Transverse colon (tissue), 4 donors: ENCODE results near the gene RBM20. TPM values are rescaled to one million over a fixed set of nuclear protein-coding genes. Genes with fewer than 3 reads are reported as not detected.
"Not testable (repeated sequence)": the region's sequence is repeated elsewhere in the genome, so short reads cannot be mapped to it uniquely, and the experiment has no call there.

ENCODE experiments used
- DNase-seq: peaks from one replicate; pipeline ENCODE4 v3.0.0-alpha.2; 2019
- H3K27ac ChIP-seq, 4 donors: fragments of 200-600 bp; sonication (generic); 2 replicates each; pipeline ENCODE4 v1.5.1; 2016 to 2018; ENCODE audit warnings: inconsistent platforms in 4 of 4
- H3K27me3 ChIP-seq: fragments of 200-600 bp; sonication (generic); 2 replicates; pipeline ENCODE4 v1.5.1; 2017; ENCODE audit warnings: inconsistent platforms
- H3K36me3 ChIP-seq, 4 donors: fragments of 200-600 bp; sonication (generic); 2 replicates each; pipeline ENCODE4 v1.5.1; 2017 to 2019; ENCODE audit warnings: inconsistent platforms in 4 of 4
- H3K4me1 ChIP-seq, 4 donors: fragments of 200-600 bp; sonication (generic); 2 replicates each; pipeline ENCODE4 v1.5.1; 2017 to 2020; ENCODE audit warnings: inconsistent platforms in 4 of 4
- H3K4me3 ChIP-seq, 4 donors: fragments of 200-600 bp; sonication (generic); 1 replicate in 1 of 4; 2 replicates in 3 of 4; pipeline versions ENCODE4 v1.5.1 to v1.6.1; 2017 to 2019; ENCODE audit warnings: inconsistent platforms in 4 of 4
- H3K9me3 ChIP-seq, 2 donors: fragments of 200-600 bp; sonication (generic); 2 replicates each; pipeline ENCODE4 v1.5.1; 2017 to 2019; ENCODE audit warnings: inconsistent platforms in 2 of 2
- CTCF ChIP-seq, 5 experiments: fragments of 200-600 bp in 3 of 5; fragments of 450-650 bp in 2 of 5; sonication (generic) in 3 of 5; IDR thresholded peaks; 1 replicate in 2 of 5; 2 replicates in 3 of 5; pipeline ENCODE4 v1.5.1; 2016 to 2017; ENCODE audit warnings: antibody characterized with exemption in 5 of 5, inconsistent platforms in 3 of 5, mild to moderate bottlenecking in 2 of 5, moderate library complexity in 1 of 5
- EP300 ChIP-seq: sonication (generic); formaldehyde crosslinking; IDR thresholded peaks from one replicate; pipeline ENCODE4 v1.6.1; 2017; ENCODE audit warnings: antibody characterized with exemption, low read depth
- POLR2A ChIP-seq: fragments of 450-650 bp; IDR thresholded peaks from one replicate; pipeline ENCODE4 v1.6.1; 2016; ENCODE audit warnings: antibody characterized with exemption, mild to moderate bottlenecking, moderate library complexity
- POLR2AphosphoS5 ChIP-seq, 3 donors: sonication (generic); formaldehyde crosslinking; IDR thresholded peaks; one replicate each; pipeline ENCODE4 v1.6.1; 2016; ENCODE audit warnings: antibody characterized with exemption in 3 of 3
- WGBS, 2 donors: methylation state at CpG; one replicate each; pipeline ENCODE4 v1.1.5; 2018; ENCODE audit warnings: low coverage in 1 of 2; 5-methylcytosine and 5-hydroxymethylcytosine counted together
- in situ Hi-C, 4 donors: fragments of 200-750 bp; cut with MboI; loops; one replicate each; pipeline versions ENCODE4 v1.15.0 to v1.15.1; 2017; ENCODE audit warnings: low sequenced_read_pairs in 3 of 4, low pct_ligation_motif_present in 1 of 4, low pct_unique_long_range_greater_than_20kb in 1 of 4
- intact Hi-C: fragments of 100-400 bp; cut with DNase I; formaldehyde crosslinking; loops from one replicate; pipeline ENCODE4 v1.15.1; 2023; ENCODE audit warnings: low total_unique reads
- total RNA-seq, 4 donors: library from RNA; depleted of rRNA; stranded (reverse); fragments of >200 nt; gene quantifications; one replicate each; pipeline ENCODE4 v1.1.0, GENCODE V29; 2016

RBM20 gene
- total RNA-seq, 4 donors from 2014 or later, result 1.2 to 10.5 (median 2.9) TPM

DNA sequence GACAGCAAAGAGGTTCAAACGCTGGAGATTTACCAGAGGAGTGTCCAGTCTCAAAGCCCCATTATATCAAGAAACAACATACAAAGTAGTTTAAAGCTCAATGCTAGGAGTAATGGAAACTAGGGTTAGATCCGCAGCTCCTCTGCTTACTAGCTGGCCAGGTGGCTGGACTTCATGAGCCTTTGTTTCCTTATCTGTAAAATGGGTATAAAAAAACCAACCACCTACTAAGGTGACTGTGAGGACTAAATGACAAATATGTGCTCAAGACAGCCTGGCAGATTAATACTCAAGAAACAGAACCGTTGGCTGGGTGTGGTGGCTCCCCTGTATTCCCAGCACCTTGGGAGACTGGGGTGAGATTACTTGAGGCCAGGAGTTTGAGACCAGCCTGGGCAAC, 5.8 kb upstream of the RBM20 start:
- Histone ChIP-seq H3K36me3 (no peaks in the 10 kb centered on the region), H3K27ac (peak overlapping the region in 1 of 4 donors; percentile 48), H3K27me3 (peaks cover 38% of the 10 kb centered on the region), H3K9me3 (no peaks in the 10 kb centered on the region), H3K4me1 (peaks cover 4 to 10% (median 5%) of the 10 kb centered on the region in 4 donors), H3K4me3 (no peak overlapping the region)
- TF ChIP-seq CTCF (IDR thresholded peaks at IDR 0.05), result no peak
- TF ChIP-seq POLR2AphosphoS5 (IDR thresholded peaks at IDR 0.05), result no peak
- no peak for TF ChIP-seq EP300
- TF ChIP-seq POLR2A, result no peak
- intact Hi-C loops, result no loop called here
- WGBS, 2 donors, result 68 to 82% methylated on average over 3 of the region's 3 CpGs
- DNase-seq, result no peak
- in situ Hi-C loops, result no loop called here

- Histone ChIP-seq H3K4me1 (peaks cover 8 to 17% (median 11%) of the 10 kb centered on the region in 4 donors), H3K27me3 (peaks cover 45% of the 10 kb centered on the region)
- H3K4me3 ChIP-seq, in situ Hi-C loops, H3K9me3 ChIP-seq, intact Hi-C loops, H3K27ac ChIP-seq, DNase-seq, H3K36me3 ChIP-seq: not testable (repeated sequence)
- 90 to 94% methylated on average over 6 of the region's 6 CpGs for WGBS, 2 donors
These were observed 5.1 kb upstream of the RBM20 start for GRCh38 chr10:110639046-110639445.

- H3K4me3 ChIP-seq, DNase-seq, H3K9me3 ChIP-seq, H3K27ac ChIP-seq, in situ Hi-C loops, H3K36me3 ChIP-seq, intact Hi-C loops: not testable (repeated sequence)
- Histone ChIP-seq H3K4me1 (peaks cover 8 to 24% (median 18%) of the 10 kb centered on the region in 4 donors), H3K27me3 (peaks cover 53% of the 10 kb centered on the region)
- 90% methylated on average over 6 of the region's 6 CpGs; no CpG with 5 or more reads in 1 of the 2 donors for WGBS, 2 donors
These were observed 4.3 kb upstream of the RBM20 start for GRCh38 chr10:110639858-110640257.

GRCh38 chr10:110641256-110641655, 2.9 kb upstream of the RBM20 start:
- 11 to 17% methylated on average over 3 to 5 of the region's 5 CpGs for WGBS, 2 donors
- DNase-seq, result peak; percentile 20
- H3K4me1 ChIP-seq, result peaks cover 8 to 24% (median 18%) of the 10 kb centered on the region in 4 donors

GRCh38 chr10:110642204-110643034, 1.7 kb upstream of the RBM20 start:
- peak overlapping the region in 1 of 4 donors; percentile 72 for H3K27ac ChIP-seq
- no peak for DNase-seq
- peaks cover 76% of the 10 kb centered on the region for H3K27me3 ChIP-seq
- in situ Hi-C loops (no loop called here), intact Hi-C loops (no loop called here)
- H3K36me3 ChIP-seq, result no peaks in the 10 kb centered on the region
- no peak overlapping the region for H3K4me3 ChIP-seq
- 41 to 45% methylated on average over 9 to 14 of the region's 14 CpGs for WGBS, 2 donors
- H3K4me1 ChIP-seq, result peaks cover 8 to 24% (median 18%) of the 10 kb centered on the region in 4 donors
- H3K9me3 ChIP-seq, result no peaks in the 10 kb centered on the region
- TF ChIP-seq CTCF (IDR thresholded peaks at IDR 0.05) (no peak), EP300 (no peak), POLR2A (no peak), POLR2AphosphoS5 (IDR thresholded peaks at IDR 0.05) (no peak)

More at GRCh38 chr10:110641256-110641655, 2.9 kb upstream of the RBM20 start:
- Histone ChIP-seq H3K27me3 (peaks cover 64% of the 10 kb centered on the region), H3K27ac (peak overlapping the region in 3 of 4 donors; percentile 3 to 72 (median 26)), H3K36me3 (no peaks in the 10 kb centered on the region), H3K4me3 (no peak overlapping the region), H3K9me3 (no peaks in the 10 kb centered on the region)
- intact Hi-C loops (no loop called here), in situ Hi-C loops (no loop called here)
- peak in 2 of 3 donors; percentile 66 to 71 for TF ChIP-seq POLR2AphosphoS5 (IDR thresholded peaks at IDR 0.05)
- TF ChIP-seq EP300, result peak; percentile 71
- TF ChIP-seq POLR2A, result no peak
